HL-60 (cell line): ENCODE results near the gene RDH5.

Experiments
- DNase-seq, 2 experiments: peaks; one replicate each; pipeline ENCODE4 v3.0.0-alpha.2; 2010 to 2020; ENCODE audit warnings: low read depth in 1 of 2, low spot score in 1 of 2
- H3K27ac ChIP-seq: fragments of 250-450 bp; sonication (Bioruptor Pico); replicated peaks from 2 replicates; pipeline ENCODE4 v1.5.1; 2020; ENCODE audit warnings: mild to moderate bottlenecking, moderate library complexity
- H3K27me3 ChIP-seq: fragments of 250-450 bp; sonication (Bioruptor Pico); 2 replicates; pipeline ENCODE4 v1.5.1; 2021; ENCODE audit warnings: mild to moderate bottlenecking, moderate library complexity; ENCODE audit not compliant: insufficient read depth, poor library complexity, severe bottlenecking
- H3K4me3 ChIP-seq: replicated peaks from 2 replicates; pipeline ENCODE4 v1.5.1; 2011; ENCODE audit warnings: mild to moderate bottlenecking, control low read depth, low read length; ENCODE audit not compliant: insufficient read depth
- GABPA ChIP-seq: IDR thresholded peaks from 2 replicates; pipeline ENCODE4 v1.6.1; 2012; ENCODE audit warnings: low read depth
- POLR2AphosphoS5 ChIP-seq: IDR thresholded peaks from 2 replicates; pipeline ENCODE4 v1.6.1; 2012; ENCODE audit warnings: low read depth
- SPI1 ChIP-seq: IDR thresholded peaks from 2 replicates; pipeline ENCODE4 v1.6.1; 2012; ENCODE audit warnings: low read depth, mild to moderate bottlenecking, borderline replicate concordance
- TF ChIP-seq, protein P1 (sequence below): IDR thresholded peaks from 2 replicates; pipeline ENCODE4 v1.6.1; 2012; ENCODE audit warnings: low read depth; ENCODE audit not compliant: insufficient replicate concordance
- TF ChIP-seq, protein P2 (sequence below): IDR thresholded peaks from one replicate; pipeline ENCODE4 v1.5.1; 2011; ENCODE audit warnings: low read length, control low read depth, inconsistent platforms; ENCODE audit not compliant: insufficient read depth

RDH5 gene

DNA sequence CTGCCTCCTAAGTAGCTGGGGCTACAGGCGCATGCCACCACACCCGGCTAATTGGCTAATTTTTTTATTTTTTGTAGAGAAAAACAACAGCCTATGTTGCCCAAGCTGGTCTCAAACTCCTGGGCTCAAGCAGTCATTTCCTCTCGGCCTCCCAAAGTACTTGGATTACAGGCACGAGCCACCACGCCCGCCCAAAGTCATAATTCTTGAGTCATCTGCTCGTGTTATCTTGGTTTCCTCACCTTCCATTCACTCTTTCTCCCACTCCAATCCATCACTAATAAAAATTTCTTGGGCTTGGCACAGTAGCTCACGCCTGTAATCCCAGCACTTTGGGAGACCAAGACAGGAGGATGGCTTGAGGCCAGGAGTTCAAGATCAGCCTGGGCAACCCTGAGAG lies 44.5 kb upstream of the RDH5 start:
- TF ChIP-seq GABPA (no peak), SPI1 (no peak), POLR2AphosphoS5 (no peak)
- TF ChIP-seq, protein P1, sequence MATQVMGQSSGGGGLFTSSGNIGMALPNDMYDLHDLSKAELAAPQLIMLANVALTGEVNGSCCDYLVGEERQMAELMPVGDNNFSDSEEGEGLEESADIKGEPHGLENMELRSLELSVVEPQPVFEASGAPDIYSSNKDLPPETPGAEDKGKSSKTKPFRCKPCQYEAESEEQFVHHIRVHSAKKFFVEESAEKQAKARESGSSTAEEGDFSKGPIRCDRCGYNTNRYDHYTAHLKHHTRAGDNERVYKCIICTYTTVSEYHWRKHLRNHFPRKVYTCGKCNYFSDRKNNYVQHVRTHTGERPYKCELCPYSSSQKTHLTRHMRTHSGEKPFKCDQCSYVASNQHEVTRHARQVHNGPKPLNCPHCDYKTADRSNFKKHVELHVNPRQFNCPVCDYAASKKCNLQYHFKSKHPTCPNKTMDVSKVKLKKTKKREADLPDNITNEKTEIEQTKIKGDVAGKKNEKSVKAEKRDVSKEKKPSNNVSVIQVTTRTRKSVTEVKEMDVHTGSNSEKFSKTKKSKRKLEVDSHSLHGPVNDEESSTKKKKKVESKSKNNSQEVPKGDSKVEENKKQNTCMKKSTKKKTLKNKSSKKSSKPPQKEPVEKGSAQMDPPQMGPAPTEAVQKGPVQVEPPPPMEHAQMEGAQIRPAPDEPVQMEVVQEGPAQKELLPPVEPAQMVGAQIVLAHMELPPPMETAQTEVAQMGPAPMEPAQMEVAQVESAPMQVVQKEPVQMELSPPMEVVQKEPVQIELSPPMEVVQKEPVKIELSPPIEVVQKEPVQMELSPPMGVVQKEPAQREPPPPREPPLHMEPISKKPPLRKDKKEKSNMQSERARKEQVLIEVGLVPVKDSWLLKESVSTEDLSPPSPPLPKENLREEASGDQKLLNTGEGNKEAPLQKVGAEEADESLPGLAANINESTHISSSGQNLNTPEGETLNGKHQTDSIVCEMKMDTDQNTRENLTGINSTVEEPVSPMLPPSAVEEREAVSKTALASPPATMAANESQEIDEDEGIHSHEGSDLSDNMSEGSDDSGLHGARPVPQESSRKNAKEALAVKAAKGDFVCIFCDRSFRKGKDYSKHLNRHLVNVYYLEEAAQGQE: no peak
- TF ChIP-seq, protein P2, sequence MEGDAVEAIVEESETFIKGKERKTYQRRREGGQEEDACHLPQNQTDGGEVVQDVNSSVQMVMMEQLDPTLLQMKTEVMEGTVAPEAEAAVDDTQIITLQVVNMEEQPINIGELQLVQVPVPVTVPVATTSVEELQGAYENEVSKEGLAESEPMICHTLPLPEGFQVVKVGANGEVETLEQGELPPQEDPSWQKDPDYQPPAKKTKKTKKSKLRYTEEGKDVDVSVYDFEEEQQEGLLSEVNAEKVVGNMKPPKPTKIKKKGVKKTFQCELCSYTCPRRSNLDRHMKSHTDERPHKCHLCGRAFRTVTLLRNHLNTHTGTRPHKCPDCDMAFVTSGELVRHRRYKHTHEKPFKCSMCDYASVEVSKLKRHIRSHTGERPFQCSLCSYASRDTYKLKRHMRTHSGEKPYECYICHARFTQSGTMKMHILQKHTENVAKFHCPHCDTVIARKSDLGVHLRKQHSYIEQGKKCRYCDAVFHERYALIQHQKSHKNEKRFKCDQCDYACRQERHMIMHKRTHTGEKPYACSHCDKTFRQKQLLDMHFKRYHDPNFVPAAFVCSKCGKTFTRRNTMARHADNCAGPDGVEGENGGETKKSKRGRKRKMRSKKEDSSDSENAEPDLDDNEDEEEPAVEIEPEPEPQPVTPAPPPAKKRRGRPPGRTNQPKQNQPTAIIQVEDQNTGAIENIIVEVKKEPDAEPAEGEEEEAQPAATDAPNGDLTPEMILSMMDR: no peak
- Histone ChIP-seq H3K4me3 (no peak overlapping the region), H3K27ac (no peak overlapping the region), H3K27me3 (no peaks in the 10 kb centered on the region)
- no peak for DNase-seq

DNA sequence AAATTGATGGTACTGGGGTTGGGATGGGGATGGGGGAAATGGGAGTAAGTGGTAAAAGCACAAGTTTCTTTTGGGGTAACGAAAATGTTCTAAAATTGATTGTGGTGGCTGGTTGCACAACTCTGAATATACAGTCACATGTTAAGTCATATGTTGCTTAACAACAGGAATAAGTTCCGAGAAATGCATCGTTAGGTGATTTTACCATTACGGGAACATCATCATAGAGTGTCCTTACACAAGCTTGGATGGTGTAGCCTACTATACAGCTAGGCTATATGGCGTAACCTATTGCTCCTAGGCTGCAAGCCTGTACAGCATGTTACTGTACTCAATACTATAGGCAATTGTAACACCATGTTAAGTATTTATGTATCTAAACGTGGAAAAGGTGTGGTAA lies 43.5 kb upstream of the RDH5 start:
- no peak overlapping the region for H3K4me3 ChIP-seq
- no peaks in the 10 kb centered on the region for H3K27me3 ChIP-seq
- H3K27ac ChIP-seq: no peak overlapping the region
- DNase-seq: peak; percentile 36 to 98
- TF ChIP-seq GABPA (no peak), SPI1 (no peak), POLR2AphosphoS5 (no peak)
- TF ChIP-seq, protein P2: no peak
- TF ChIP-seq, protein P1: no peak

DNA sequence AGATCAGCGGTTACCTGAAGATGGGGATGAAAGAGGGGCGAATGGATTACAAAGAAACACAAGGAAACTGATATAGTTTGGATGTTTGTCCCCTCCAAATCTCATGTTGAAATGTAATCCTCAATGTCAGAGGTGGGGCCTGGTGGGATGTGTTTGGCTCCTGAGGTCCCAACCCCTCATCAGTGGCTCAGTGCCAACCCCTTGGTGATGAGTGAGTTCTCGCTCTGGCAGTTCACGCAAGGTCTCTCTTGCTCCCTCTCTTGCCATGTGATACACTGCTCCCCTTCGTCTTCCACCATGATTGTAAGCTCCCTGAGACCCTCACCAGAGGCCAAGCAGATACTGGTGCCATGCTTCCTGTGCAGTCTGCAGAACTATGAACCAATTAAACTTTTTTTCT lies 40.5 kb upstream of the RDH5 start:
- H3K27ac ChIP-seq: no peak overlapping the region
- TF ChIP-seq, protein P2: no peak
- no peak for TF ChIP-seq POLR2AphosphoS5
- no peak for TF ChIP-seq GABPA
- DNase-seq: no peak
- H3K27me3 ChIP-seq: no peaks in the 10 kb centered on the region
- no peak overlapping the region for H3K4me3 ChIP-seq
